HG03457 (cell line): Measurements from ENCODE around the gene ASXL2.

Experiments used
- ATAC-seq: cut with Tn5 transposase; IDR thresholded peaks from one replicate; pipeline ENCODE4 v1.9.1; 2021; ENCODE audit warnings: moderate number of reproducible peaks; ENCODE audit not compliant: unreplicated experiment

The ASXL2 gene

GRCh38 chr2:25698752-25699151 is 179.5 kb downstream of the ASXL2 start:
- no peak for ATAC-seq

- no peak for ATAC-seq
These were observed 180.5 kb downstream of the ASXL2 start for GRCh38 chr2:25697559-25698341.

DNA sequence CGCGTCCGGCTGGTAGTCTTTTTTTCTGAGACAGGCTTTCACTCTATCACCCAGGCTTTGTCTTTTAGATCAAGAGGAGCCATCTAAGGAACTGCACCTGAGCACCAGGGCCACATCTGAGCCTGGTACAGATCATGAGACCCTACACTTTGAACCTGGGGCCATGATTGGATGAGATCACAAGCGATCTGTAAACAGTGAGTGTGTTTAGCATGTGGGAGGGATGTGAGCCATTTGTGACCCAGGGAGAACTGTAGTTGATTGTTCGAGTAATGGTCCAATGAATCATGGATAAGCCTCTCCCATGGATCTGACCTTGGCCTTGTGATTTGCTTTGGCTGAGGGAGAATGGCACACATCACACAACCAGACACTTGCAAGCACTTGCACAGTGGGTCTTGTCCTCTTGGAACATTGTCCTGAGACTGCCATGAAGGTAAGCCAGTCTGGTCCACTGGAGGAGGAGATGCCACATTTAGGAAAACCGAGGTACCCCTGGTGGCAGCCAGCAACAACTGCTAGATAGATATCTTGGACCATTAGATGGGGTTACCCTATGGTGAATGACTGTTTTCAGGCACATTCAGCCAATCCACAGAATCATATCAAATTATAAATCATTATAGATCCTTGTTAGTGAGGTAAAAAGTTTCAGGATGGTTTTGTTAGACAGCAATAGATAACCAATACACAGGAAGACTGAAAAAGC is 185.4 kb downstream of the ASXL2 start:
- no peak for ATAC-seq

DNA sequence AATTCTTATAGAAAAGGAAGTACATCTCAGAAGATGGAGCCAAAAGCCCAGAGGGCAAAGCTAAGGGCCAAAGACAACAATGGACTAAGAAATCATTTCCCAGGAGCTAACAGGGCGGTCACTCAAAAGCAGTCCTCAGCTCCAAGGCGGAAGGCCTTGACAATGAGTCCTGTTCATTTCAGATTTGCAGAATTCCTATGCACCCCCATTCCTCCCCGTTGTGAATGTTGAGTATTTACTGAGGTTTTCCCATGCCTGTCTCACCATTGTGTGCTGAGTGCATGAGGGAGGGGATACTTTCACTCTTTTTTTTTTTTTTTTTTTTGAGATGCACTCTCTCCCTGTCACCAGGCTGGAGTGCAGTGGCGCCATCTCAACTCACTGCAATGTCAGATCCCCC is 186.1 kb downstream of the ASXL2 start:
- ATAC-seq = no peak

- no peak for ATAC-seq
These were observed 188.2 kb downstream of the ASXL2 start for GRCh38 chr2:25690058-25690457.

GRCh38 chr2:25688236-25688635 is 190.1 kb downstream of the ASXL2 start:
- no peak for ATAC-seq

- ATAC-seq = no peak
These were observed 192.5 kb downstream of the ASXL2 start for GRCh38 chr2:25685741-25686140.

DNA sequence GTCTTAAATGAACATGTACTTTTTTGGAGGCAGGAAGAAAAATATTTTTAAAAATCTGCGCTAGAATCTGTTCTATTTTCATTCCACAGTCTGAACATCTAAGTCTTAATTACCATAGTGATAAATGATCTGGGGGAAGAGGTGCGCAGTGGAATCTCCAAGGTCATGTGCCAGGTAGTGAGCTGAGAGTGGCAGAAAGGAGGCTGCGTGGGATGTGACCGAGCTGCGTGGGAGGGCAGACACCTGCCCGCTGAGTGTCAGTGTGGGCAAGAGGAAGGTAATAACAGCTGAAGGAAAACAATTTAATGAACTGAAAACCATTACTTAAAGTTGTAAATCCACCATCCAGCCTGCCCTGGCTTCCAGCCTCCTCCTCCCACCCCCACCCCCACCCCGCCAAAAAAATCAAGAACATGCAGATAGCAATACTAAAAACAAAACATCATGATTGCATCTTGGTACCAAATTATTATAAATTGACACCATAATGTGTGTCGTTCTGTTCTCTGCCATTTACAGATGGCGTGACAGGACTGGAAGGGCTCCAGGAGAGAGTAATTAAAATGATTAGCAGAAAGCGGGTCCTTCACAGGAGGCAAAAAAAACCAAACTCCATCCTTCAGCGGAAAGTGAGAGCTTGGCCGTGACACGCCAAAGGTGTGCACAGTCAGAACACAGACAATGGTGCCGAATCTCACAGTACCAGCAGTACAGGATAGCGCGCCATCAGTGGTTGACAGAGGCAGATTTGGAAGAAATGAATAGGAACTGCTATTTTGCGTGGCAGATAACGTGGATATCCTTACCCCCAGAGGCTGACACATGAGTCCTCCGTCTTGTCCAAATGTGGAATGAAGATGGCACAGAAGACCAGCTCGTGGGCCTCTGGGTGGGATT is 193.5 kb downstream of the ASXL2 start:
- no peak for ATAC-seq
